ENCODE data around the gene MMEL1. TPM values are rescaled to one million over a fixed set of nuclear protein-coding genes. Genes with fewer than 3 reads are reported as not detected.
"Not testable (repeated sequence)": the region's sequence is repeated elsewhere in the genome, so short reads cannot be mapped to it uniquely, and the experiment has no call there.

MMEL1 gene
- total RNA-seq, 6 donors from 2014 or later: 2.9 to 5.5 (median 5.1) TPM; not detected in 2

DNA sequence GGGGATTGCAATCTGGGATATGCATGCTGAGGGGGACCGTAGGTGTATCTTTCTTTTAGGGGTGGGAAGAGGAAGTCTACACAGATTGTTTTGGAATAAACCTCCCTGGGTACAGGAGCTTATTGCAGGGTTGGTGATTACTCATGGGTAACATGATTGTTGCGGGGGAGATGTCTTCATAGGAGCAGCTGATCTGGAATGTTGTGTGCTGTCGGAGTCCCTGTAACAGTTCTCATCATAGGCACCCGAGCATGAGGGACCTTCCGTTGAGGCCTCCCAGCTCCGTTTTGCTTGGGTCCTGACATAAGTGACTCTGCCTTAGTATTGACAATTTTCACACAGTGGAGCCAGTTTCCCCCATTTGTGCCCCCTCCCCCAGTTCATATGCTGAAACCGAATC, 50.4 kb downstream of the MMEL1 start:
- Histone ChIP-seq H3K4me3 (no peak overlapping the region), H3K4me1 (peaks cover 45 to 54% (median 46%) of the 10 kb centered on the region in 4 donors), H3K27me3 (no peaks in the 10 kb centered on the region), H3K36me3 (no peaks in the 10 kb centered on the region), H3K9me3 (no peaks in the 10 kb centered on the region), H3K27ac (peak overlapping the region in 2 of 4 donors; percentile 35 to 99)
- DNase-seq (no peak), ATAC-seq (ENCODE audit: low FRiP score in 2 of 2) (no peak)
- WGBS, 2 donors: 75 to 77% methylated on average over 5 to 7 of the region's 7 CpGs
- TF ChIP-seq POLR2AphosphoS5 (IDR thresholded peaks at IDR 0.05) (no peak), EP300 (IDR thresholded peaks at IDR 0.05) (no peak), POLR2A (IDR thresholded peaks at IDR 0.05) (peak in 1 of 4 donors; percentile 32)

DNA sequence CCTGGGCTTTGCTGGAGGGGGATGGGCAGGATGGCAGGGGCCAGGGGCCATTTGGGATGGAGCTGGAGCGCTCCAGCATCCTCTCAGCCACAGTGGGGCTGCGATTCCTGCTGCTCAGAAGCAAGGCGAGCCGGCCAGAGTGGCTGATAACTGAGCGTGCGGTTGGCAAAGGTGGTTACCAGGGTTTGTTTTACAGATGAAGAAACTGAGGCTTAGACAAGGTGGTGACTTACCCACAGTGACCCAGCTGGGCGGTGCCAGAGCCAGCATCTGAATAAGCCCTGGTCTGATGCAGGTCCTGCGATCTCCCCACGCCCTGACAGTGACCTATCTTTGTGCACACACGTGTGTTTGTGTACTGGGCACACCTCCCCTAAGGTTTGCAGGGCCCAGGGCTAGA, 52.1 kb downstream of the MMEL1 start:
- H3K4me3 ChIP-seq: no peak overlapping the region
- TF ChIP-seq POLR2A (IDR thresholded peaks at IDR 0.05) (no peak), EP300 (IDR thresholded peaks at IDR 0.05) (no peak), POLR2AphosphoS5 (IDR thresholded peaks at IDR 0.05) (no peak)
- TF ChIP-seq, protein P1, sequence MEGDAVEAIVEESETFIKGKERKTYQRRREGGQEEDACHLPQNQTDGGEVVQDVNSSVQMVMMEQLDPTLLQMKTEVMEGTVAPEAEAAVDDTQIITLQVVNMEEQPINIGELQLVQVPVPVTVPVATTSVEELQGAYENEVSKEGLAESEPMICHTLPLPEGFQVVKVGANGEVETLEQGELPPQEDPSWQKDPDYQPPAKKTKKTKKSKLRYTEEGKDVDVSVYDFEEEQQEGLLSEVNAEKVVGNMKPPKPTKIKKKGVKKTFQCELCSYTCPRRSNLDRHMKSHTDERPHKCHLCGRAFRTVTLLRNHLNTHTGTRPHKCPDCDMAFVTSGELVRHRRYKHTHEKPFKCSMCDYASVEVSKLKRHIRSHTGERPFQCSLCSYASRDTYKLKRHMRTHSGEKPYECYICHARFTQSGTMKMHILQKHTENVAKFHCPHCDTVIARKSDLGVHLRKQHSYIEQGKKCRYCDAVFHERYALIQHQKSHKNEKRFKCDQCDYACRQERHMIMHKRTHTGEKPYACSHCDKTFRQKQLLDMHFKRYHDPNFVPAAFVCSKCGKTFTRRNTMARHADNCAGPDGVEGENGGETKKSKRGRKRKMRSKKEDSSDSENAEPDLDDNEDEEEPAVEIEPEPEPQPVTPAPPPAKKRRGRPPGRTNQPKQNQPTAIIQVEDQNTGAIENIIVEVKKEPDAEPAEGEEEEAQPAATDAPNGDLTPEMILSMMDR (IDR thresholded peaks at IDR 0.05): no peak
- WGBS, 2 donors: 86 to 92% methylated on average over 8 to 10 of the region's 10 CpGs
- no peaks in the 10 kb centered on the region for H3K27me3 ChIP-seq
- no peak overlapping the region for H3K27ac ChIP-seq
- DNase-seq (peak in 1 of 2 donors; percentile 36), ATAC-seq (ENCODE audit: low FRiP score in 2 of 2) (no peak)
- H3K36me3 ChIP-seq: no peaks in the 10 kb centered on the region
- H3K9me3 ChIP-seq: no peaks in the 10 kb centered on the region
- H3K4me1 ChIP-seq: peaks cover 55 to 63% (median 57%) of the 10 kb centered on the region in 4 donors

DNA sequence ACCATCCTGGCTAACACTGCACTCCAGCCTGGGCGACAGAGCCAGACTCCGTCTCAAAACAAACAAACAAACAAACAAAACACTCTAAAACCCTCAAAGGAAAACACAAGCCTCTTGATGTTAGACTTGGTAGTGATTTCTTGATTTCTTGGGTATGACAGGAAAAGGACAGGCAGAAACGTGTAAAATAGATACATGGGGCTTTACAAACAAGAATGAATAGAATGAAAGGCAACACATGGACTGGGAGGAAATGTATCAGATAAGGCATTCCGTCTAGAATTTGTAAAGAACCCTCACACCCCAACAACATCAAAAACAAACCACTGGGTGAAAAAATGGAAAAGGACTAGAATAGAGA, 54.1 kb downstream of the MMEL1 start:
- peak overlapping the region; percentile 88 to 91 (median 90) for H3K27ac ChIP-seq
- H3K9me3 ChIP-seq: peaks cover 0 to 3% (median 0%) of the 10 kb centered on the region in 4 donors
- DNase-seq (no peak), ATAC-seq (ENCODE audit: low FRiP score in 2 of 2) (no peak)
- TF ChIP-seq POLR2AphosphoS5 (IDR thresholded peaks at IDR 0.05): no peak
- peak overlapping the region in 1 of 4 donors; percentile 40 for H3K4me3 ChIP-seq
- no peaks in the 10 kb centered on the region for H3K27me3 ChIP-seq
- H3K4me1 ChIP-seq: peaks cover 40 to 48% (median 43%) of the 10 kb centered on the region in 4 donors
- 26 to 43% methylated on average over 4 of the region's 4 CpGs for WGBS, 2 donors
- H3K36me3 ChIP-seq: no peaks in the 10 kb centered on the region

DNA sequence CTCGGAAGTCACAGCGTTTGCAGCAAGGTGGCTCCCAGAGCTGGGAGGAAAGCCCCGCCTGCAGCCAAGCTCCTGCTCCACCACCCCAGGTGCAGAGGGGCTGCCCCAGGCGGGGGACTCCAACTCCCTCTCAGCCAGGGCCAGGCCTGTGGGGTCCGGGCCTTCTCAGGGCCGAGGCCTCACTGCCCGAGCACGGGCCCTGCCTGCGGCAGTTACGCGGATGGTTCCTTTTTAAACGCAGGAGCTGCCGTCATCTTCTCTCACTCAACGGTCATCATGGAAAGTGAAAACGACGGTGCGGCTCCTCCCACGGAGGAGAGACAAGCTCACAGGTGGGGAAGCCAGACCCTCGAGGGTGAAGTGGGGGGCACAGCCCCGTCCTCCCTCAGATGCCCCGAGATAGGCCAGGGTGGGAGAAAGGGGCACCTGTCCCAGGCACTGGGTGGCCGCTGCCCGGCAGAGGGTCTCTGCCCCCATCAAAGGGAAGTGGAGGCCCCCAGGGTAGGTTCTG, 55.2 kb downstream of the MMEL1 start:
- H3K36me3 ChIP-seq; H3K27me3 ChIP-seq; ATAC-seq (ENCODE audit: low FRiP score in 2 of 2); DNase-seq; H3K9me3 ChIP-seq: not testable (repeated sequence)
- peak overlapping the region in 3 of 4 donors; percentile 18 to 40 (median 35) for H3K4me3 ChIP-seq
- WGBS, 2 donors: 52 to 91% methylated on average over 3 to 10 of the region's 23 CpGs
- H3K27ac ChIP-seq: peak overlapping the region; percentile 88 to 91 (median 90)
- peaks cover 30 to 40% (median 36%) of the 10 kb centered on the region in 4 donors for H3K4me1 ChIP-seq

DNA sequence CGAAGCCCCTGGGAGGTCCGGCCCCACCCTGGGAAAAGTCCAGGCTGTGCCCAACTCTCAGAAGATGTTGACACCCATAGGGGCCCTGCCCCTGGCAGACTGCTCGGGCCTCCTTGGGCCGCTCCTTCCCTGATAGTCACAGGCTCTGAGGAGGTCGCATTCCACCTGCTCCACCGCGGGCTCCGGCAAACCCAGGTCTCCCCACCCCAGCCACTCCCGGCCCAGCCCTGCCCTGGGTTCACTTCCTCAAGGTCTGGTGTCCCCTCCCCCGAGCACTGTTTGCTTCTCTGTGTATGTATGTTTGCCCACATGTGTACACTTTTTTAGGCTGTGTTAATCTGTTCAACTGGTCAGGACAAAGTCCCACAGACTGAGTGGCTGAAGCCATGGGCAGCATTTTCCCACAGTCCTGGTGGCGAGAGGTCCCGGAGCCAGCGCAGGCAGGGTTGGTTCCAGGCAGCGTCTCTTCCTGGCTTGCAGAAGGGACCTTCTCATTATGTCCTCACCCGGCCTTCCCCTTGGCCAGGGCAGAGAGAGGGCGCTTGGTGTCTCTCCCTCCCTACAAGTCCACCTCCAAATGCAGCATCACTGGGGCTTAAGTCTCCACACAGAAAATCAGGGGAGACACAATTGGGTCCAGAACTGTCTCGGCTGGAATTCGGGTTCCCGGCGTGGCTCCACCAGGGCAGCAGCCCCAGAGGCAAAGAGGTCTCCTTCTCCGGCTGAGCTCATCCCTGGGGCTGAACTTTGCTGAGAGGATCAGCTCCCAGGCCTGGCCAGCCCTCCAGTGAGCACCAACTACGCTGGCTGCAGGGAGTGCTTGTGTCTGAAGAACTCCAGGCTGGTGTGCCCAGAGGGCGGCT, 56.8 kb downstream of the MMEL1 start:
- Histone ChIP-seq H3K9me3 (peaks cover 0 to 6% (median 2%) of the 10 kb centered on the region in 4 donors), H3K36me3 (no peaks in the 10 kb centered on the region), H3K4me1 (peaks cover 27 to 38% (median 32%) of the 10 kb centered on the region in 4 donors), H3K4me3 (no peak overlapping the region), H3K27me3 (no peaks in the 10 kb centered on the region), H3K27ac (peak overlapping the region; percentile 15 to 77 (median 66))
- DNase-seq (peak in 1 of 2 donors; percentile 72), ATAC-seq (ENCODE audit: low FRiP score in 2 of 2) (peak; percentile 2 to 57)
- 72 to 73% methylated on average over 14 to 22 of the region's 23 CpGs for WGBS, 2 donors
- TF ChIP-seq POLR2A (IDR thresholded peaks at IDR 0.05) (no peak), EP300 (IDR thresholded peaks at IDR 0.05) (no peak), POLR2AphosphoS5 (IDR thresholded peaks at IDR 0.05) (no peak)
- TF ChIP-seq, protein P1 (IDR thresholded peaks at IDR 0.05): no peak

DNA sequence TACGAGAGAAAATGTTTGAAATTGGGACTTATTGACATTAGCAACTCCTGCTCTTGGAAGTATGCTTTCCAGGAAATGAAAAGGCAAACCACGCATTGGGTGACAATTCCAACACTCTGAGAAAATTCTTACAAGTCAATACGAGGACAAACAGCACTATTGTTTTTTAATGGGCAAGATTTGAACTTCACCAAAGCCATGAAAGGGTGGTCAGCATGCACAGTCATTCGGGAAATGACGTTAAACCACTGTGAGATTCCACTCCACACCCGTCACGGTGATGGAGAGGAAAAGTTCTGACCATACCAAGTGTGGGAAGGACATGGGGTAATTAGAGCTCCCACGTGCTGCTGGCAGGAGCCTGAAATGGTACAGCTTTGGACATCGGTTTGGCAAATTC, 58.5 kb downstream of the MMEL1 start:
- no peak overlapping the region for H3K27ac ChIP-seq
- no peaks in the 10 kb centered on the region for H3K36me3 ChIP-seq
- TF ChIP-seq POLR2A (IDR thresholded peaks at IDR 0.05) (no peak), EP300 (IDR thresholded peaks at IDR 0.05) (no peak), POLR2AphosphoS5 (IDR thresholded peaks at IDR 0.05) (no peak)
- TF ChIP-seq, protein P1 (IDR thresholded peaks at IDR 0.05): no peak
- WGBS, 2 donors: 78 to 81% methylated on average over 9 of the region's 9 CpGs
- no peak overlapping the region for H3K4me3 ChIP-seq
- H3K9me3 ChIP-seq: peaks cover 0 to 6% (median 2%) of the 10 kb centered on the region in 4 donors
- no peak for ATAC-seq (ENCODE audit: low FRiP score in 2 of 2)
- H3K27me3 ChIP-seq: no peaks in the 10 kb centered on the region
- peaks cover 27 to 38% (median 32%) of the 10 kb centered on the region in 4 donors for H3K4me1 ChIP-seq
- DNase-seq: no peak
